ENCODE measurements around the gene SAV1.

Gene SAV1

DNA sequence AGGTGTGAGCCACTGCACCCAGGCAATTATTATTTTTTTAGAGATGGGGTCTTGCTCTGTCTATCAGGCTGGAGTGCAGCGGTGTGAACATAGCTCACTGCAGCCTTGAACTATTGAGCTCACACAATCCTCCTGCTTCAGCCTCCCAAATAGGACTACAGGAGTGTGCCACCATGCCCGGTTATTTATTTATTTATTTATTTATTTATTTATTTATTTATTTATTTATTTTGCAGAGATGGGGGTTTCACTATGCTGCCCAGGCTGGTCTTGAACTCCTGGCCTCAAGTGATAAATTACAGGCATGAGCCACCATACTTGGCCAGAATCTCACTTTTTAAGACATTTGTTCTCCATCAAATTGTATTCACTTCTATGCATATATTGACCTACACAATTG, 51.8 kb downstream of the SAV1 start:
- no peak overlapping the region for H3K27ac ChIP-seq
- TF ChIP-seq, protein P1, sequence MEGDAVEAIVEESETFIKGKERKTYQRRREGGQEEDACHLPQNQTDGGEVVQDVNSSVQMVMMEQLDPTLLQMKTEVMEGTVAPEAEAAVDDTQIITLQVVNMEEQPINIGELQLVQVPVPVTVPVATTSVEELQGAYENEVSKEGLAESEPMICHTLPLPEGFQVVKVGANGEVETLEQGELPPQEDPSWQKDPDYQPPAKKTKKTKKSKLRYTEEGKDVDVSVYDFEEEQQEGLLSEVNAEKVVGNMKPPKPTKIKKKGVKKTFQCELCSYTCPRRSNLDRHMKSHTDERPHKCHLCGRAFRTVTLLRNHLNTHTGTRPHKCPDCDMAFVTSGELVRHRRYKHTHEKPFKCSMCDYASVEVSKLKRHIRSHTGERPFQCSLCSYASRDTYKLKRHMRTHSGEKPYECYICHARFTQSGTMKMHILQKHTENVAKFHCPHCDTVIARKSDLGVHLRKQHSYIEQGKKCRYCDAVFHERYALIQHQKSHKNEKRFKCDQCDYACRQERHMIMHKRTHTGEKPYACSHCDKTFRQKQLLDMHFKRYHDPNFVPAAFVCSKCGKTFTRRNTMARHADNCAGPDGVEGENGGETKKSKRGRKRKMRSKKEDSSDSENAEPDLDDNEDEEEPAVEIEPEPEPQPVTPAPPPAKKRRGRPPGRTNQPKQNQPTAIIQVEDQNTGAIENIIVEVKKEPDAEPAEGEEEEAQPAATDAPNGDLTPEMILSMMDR (conservative IDR thresholded peaks at IDR 0.05), result no peak

DNA sequence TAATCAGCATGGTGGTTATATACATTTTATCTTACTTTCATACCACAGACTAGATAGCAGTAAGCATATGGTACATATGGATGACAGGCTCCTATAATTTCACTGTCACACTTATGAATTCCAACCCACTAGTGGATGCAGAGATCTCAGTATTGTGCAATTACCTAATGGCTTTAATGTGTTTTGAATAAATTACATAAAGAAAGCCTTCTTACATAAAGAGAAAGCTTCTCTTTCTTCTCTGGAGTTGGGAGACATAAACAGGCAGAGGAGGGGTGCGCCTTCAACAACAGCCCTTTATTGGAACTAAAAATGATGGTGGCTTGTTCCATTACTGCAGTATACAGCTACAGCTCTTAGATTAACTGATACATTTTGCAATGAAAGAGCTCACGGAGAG, 52.6 kb downstream of the SAV1 start:
- TF ChIP-seq, protein P1 (conservative IDR thresholded peaks at IDR 0.05), result no peak
- no peak overlapping the region for H3K27ac ChIP-seq

DNA sequence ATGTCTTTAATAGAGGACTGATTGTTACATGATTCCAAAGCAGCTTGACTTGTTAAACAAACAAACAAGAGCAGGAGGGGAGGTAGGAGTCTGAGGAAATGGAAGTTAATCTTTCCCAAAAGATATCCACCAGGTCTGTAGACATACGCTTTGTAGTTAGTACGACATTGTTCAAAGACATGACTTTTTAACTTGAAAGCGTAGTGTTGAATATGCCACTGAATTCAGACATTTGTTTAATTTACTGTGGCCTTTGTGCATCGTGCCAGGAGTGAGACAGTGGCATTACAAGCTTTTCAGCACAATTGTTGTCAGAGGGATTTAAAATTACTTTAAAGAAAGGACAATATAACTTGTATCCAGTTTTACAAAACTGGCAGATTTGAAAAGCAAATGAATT, 53.0 kb downstream of the SAV1 start:
- no peak overlapping the region for H3K27ac ChIP-seq
- TF ChIP-seq, protein P1 (conservative IDR thresholded peaks at IDR 0.05), result no peak

GRCh38 chr14:50612806-50613205, 55.3 kb downstream of the SAV1 start:
- TF ChIP-seq, protein P1 (conservative IDR thresholded peaks at IDR 0.05), result no peak
- H3K27ac ChIP-seq, result no peak overlapping the region

DNA sequence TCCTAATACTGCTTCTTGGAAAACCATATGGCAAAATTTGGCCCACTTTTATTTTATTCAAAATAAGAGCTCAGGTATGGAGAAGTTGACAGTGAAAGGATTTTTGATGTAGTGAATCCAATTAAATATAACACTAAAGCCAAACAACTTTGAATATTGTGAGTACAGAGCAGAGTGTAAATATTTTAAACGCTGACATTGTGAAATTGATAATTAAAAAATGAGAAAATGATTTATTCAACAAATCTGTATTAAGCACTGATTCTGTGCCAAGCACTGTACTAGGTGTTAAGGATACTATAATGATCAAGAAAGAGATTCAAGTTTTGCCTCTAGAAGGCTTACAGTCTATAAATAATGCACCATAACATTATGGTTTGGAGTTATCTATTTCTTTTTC, 57.6 kb downstream of the SAV1 start:
- TF ChIP-seq, protein P1 (conservative IDR thresholded peaks at IDR 0.05), result no peak
- no peak overlapping the region for H3K27ac ChIP-seq

DNA sequence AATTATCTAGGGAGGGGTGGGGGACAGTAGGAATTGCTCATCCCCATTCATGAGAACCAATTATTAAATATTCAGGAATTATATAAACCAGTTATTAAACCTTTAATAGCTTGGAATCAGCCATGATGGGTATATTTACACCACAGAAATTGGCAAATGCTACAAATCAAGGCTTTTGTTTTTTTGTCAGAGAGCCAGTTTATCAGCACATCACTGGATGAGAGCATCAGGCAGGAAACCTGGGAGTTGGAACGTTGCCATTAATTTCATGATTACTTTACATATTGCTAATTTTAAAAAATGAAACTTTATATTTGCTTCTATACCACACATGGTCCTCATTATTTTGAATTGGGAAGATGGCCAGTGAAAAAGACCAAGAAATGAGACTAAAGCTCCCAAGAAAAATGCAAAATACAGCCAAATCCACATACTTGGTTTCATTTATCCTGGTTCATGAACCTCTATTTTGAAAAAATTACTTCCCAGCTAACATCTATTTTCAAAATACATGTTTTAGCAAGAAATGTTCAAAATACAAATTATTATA, 59.7 kb downstream of the SAV1 start:
- TF ChIP-seq, protein P1 (conservative IDR thresholded peaks at IDR 0.05), result no peak
- no peak overlapping the region for H3K27ac ChIP-seq

GRCh38 chr14:50607761-50608160, 60.3 kb downstream of the SAV1 start:
- no peak overlapping the region for H3K27ac ChIP-seq
- TF ChIP-seq, protein P1 (conservative IDR thresholded peaks at IDR 0.05), result no peak
